HFFc6 (cell line): ENCODE data around the gene CTSS. TPM values are rescaled to one million over a fixed set of nuclear protein-coding genes. Genes with fewer than 3 reads are reported as not detected.
A peak's percentile ranks its signal among the peaks of the same experiment; 100 is the strongest.
"Not testable (repeated sequence)": the region's sequence is repeated elsewhere in the genome, so short reads cannot be mapped to it uniquely, and the experiment has no call there.

Source experiments
- DNase-seq: peaks from one replicate; pipeline ENCODE4 v3.0.0-alpha.2; 2018
- H3K27ac Mint-ChIP-seq: 2 replicates; pipeline ENCODE4 v1.8.0; 2020; ENCODE audit warnings: mild to moderate bottlenecking, mixed read lengths
- H3K27me3 Mint-ChIP-seq: 2 replicates; pipeline ENCODE4 v1.8.0; 2021; ENCODE audit warnings: mild to moderate bottlenecking, moderate library complexity, mixed read lengths; ENCODE audit not compliant: insufficient read depth
- H3K36me3 Mint-ChIP-seq: 2 replicates; pipeline ENCODE4 v1.8.0; 2021; ENCODE audit warnings: low read depth, mixed read lengths
- H3K4me1 Mint-ChIP-seq: 2 replicates; pipeline ENCODE4 v1.8.0; 2020; ENCODE audit warnings: low read depth, mixed read lengths
- H3K4me3 Mint-ChIP-seq: 2 replicates; pipeline ENCODE4 v1.8.0; 2020; ENCODE audit warnings: mild to moderate bottlenecking, moderate library complexity, mixed read lengths
- H3K9me3 Mint-ChIP-seq: 2 replicates; pipeline ENCODE4 v1.8.0; 2020; ENCODE audit warnings: mild to moderate bottlenecking, mixed read lengths
- total RNA-seq, 6 experiments: library from RNA; stranded (reverse); fragmentation: NEBNext Ultra II Directional; extraction: Animal tissue kit (Norgen Biotek cat#: 25700); gene quantifications; 2 replicates in 1 of 6; 3 replicates in 5 of 6; pipeline ENCODE4 v1.2.3, GENCODE V29; 2021
- TF ChIP-seq, protein P1 (sequence below): fragments of 200-600 bp; sonication (generic); IDR thresholded peaks from 2 replicates; pipeline ENCODE4 v1.5.0; 2021; ENCODE audit warnings: antibody characterized with exemption, mild to moderate bottlenecking

The CTSS gene
- total RNA-seq, 6 experiments from 2014 or later = 0.14 to 0.77 (median 0.31) TPM; not detected in 1

DNA sequence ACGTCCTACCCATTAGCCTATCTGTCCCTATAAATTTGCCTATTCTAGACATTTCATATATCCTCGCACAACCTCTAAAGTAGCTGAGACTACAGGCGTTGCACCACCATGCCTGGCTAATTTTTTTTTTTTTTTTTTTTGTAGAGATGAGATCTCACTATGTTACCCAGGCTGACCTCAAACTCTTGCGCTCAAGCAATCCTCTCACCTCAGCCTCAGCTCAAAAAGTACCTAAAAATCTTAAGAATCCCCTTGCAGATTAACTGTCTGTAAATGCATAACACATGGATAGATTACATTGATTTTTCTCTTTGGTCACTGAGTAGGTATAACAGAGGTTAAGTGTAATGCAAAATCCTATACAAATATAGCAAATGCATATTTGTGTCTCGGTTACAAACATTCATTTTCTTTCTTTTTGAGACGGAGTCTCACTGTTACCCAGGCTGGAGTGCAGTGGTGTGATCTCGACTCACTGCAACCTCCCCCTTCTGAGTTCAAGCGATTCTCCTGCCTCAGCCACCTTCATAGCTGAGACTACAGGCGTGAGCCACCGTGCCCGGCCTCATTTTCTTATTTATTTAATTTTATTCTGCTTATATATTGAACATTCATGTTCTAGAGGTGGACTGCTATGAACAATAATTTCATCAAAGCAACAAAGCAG, 47.2 kb downstream of the CTSS start:
- H3K4me1 Mint-ChIP-seq = no peaks in the 10 kb centered on the region
- no peak overlapping the region for H3K27ac Mint-ChIP-seq
- peaks cover 5% of the 10 kb centered on the region for H3K27me3 Mint-ChIP-seq
- DNase-seq = no peak
- TF ChIP-seq, protein P1, sequence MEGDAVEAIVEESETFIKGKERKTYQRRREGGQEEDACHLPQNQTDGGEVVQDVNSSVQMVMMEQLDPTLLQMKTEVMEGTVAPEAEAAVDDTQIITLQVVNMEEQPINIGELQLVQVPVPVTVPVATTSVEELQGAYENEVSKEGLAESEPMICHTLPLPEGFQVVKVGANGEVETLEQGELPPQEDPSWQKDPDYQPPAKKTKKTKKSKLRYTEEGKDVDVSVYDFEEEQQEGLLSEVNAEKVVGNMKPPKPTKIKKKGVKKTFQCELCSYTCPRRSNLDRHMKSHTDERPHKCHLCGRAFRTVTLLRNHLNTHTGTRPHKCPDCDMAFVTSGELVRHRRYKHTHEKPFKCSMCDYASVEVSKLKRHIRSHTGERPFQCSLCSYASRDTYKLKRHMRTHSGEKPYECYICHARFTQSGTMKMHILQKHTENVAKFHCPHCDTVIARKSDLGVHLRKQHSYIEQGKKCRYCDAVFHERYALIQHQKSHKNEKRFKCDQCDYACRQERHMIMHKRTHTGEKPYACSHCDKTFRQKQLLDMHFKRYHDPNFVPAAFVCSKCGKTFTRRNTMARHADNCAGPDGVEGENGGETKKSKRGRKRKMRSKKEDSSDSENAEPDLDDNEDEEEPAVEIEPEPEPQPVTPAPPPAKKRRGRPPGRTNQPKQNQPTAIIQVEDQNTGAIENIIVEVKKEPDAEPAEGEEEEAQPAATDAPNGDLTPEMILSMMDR = no peak
- H3K9me3 Mint-ChIP-seq = no peaks in the 10 kb centered on the region
- peaks cover 3% of the 10 kb centered on the region; the same call in 1 of the 2 replicates for H3K36me3 Mint-ChIP-seq
- H3K4me3 Mint-ChIP-seq = no peak overlapping the region

DNA sequence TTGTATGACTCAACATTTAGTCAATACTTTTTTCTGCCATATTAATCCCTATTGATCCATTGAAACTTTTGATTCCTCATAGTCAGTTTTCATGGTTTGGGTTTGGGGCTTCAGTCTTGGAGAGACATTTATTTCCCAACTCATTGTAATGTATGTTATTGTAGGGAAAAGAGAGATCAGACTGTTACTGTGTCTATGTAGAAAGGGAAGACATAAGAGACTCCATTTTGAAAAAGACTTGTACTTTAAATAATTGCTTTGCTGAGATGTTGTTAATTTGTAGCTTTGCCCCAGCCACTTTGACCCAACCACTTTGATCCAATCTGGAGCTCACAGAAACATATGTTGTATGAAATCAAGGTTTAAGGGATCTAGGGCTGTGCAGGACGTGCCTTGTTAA, 56.5 kb downstream of the CTSS start:
- H3K9me3 Mint-ChIP-seq, H3K4me3 Mint-ChIP-seq, H3K4me1 Mint-ChIP-seq, H3K27ac Mint-ChIP-seq, H3K36me3 Mint-ChIP-seq, DNase-seq, H3K27me3 Mint-ChIP-seq: not testable (repeated sequence)

DNA sequence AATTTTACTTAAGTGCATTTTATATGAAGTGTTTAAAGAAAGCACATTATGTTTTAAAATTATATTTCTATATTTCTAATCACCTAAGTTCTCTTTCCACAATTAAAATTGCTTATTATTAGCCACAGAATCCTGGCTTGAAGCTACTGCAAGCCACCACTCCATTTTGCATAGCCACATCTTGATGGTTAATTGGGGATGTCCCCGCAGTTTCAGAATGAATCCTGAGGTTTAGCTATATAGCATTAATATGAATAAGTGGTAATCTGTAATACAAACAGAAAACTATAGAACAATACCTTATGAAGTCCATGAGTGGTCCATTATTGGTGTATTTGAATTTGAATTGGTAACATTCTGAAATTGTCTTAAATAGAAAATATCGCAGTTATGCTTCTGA, 57.0 kb downstream of the CTSS start:
- Mint-ChIP-seq H3K36me3 (no peaks in the 10 kb centered on the region), H3K4me3 (no peak overlapping the region), H3K27ac (no peak overlapping the region), H3K27me3 (peaks cover 2% of the 10 kb centered on the region; the same call in 1 of the 2 replicates), H3K4me1 (no peaks in the 10 kb centered on the region), H3K9me3 (no peaks in the 10 kb centered on the region)
- DNase-seq = no peak
- TF ChIP-seq, protein P1 = no peak

GRCh38 chr1:150706091-150706490, 59.5 kb downstream of the CTSS start:
- peaks cover 12% of the 10 kb centered on the region for H3K27me3 Mint-ChIP-seq
- DNase-seq = no peak
- H3K27ac Mint-ChIP-seq = no peak overlapping the region
- no peaks in the 10 kb centered on the region for H3K36me3 Mint-ChIP-seq
- H3K4me3 Mint-ChIP-seq = no peak overlapping the region
- no peaks in the 10 kb centered on the region for H3K4me1 Mint-ChIP-seq
- TF ChIP-seq, protein P1 = no peak
- no peaks in the 10 kb centered on the region for H3K9me3 Mint-ChIP-seq

- Mint-ChIP-seq H3K36me3 (no peaks in the 10 kb centered on the region), H3K4me1 (no peaks in the 10 kb centered on the region), H3K4me3 (no peak overlapping the region), H3K27ac (no peak overlapping the region), H3K9me3 (no peaks in the 10 kb centered on the region), H3K27me3 (peaks cover 12% of the 10 kb centered on the region)
- no peak for DNase-seq
- TF ChIP-seq, protein P1 = no peak
Measured at GRCh38 chr1:150703427-150703826, 62.2 kb downstream of the CTSS start.

GRCh38 chr1:150696995-150697927, 68.3 kb downstream of the CTSS start, which contains the start of gene GOLPH3L:
TSS of gene GOLPH3L (minus strand) at chr1:150697154. CDS start at chr1:150694838, 2,316 bp downstream.
- H3K4me1 Mint-ChIP-seq = peaks cover 31% of the 10 kb centered on the region
- H3K4me3 Mint-ChIP-seq = peak within 1 kb of the TSS; percentile 99
- TF ChIP-seq, protein P1 = peak; percentile 46
- peak; percentile 99 for DNase-seq
- H3K36me3 Mint-ChIP-seq = peaks cover 12% of the 10 kb centered on the region
- peak within 1 kb of the TSS; percentile 99 for H3K27ac Mint-ChIP-seq
- no peaks in the 10 kb centered on the region for H3K9me3 Mint-ChIP-seq
- peaks cover 6% of the 10 kb centered on the region for H3K27me3 Mint-ChIP-seq
